ENCODE results near the gene ARFGAP1.

Gene ARFGAP1

DNA sequence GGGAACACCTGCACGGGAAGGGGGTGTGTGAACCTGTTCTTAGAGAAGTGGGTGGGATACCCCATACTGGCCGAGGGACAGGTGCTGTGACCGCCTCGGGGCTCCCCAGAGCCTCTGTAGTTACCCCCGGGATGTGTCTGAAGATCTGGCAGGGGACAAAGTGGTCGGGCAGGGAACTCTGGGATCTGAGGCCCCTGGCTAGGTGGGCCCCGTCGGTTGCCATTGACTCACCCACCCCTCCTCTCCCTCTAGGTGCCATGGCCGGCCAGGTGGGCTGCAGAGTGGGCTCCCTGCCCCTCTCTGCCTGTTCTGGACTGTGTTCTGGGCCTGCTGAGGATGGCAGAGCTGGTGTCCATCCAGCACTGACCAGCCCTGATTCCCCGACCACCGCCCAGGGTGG is 32.6 kb upstream of the ARFGAP1 start:
- DNase-seq: no peak

DNA sequence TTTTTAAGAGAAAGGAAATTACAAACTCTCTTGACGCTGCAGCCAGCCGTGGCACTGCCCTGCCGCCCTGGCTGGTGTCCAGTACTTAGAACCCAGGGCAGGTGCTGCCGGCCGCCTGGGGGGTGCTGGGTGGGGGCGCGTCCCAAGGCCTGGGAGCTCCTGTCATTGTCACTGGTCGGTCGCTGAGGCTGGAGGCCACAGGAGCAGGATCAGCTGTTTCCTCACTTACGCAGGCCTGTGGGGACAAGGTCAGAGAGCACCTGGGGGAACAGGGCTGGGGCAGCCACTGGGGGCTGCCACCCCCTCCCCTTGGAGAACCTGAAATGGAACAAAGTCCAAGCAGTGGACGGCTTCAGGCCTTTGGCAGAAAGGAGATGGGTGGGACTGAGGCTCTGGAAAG is 31.3 kb upstream of the ARFGAP1 start:
- DNase-seq: no peak

DNA sequence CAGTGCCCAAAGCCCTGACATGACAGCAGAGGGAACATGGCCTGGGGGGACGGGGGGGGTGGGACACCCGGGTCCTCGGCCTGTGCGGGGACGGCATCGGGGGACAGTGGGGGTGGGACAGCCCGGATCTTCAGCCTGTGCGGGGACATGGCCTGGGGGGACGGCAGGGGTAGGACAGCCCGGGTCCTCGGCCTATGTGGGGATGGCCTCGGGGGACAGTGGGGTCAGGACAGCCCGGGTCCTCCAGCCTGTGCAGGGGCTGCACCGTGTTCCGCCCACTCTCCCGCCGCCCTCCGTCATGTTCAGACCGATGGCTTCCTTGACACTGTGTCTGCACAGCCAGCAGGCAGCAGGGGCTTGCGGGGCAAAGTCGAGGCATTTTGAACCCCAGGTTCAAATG is 29.9 kb upstream of the ARFGAP1 start:
- no peak for DNase-seq

DNA sequence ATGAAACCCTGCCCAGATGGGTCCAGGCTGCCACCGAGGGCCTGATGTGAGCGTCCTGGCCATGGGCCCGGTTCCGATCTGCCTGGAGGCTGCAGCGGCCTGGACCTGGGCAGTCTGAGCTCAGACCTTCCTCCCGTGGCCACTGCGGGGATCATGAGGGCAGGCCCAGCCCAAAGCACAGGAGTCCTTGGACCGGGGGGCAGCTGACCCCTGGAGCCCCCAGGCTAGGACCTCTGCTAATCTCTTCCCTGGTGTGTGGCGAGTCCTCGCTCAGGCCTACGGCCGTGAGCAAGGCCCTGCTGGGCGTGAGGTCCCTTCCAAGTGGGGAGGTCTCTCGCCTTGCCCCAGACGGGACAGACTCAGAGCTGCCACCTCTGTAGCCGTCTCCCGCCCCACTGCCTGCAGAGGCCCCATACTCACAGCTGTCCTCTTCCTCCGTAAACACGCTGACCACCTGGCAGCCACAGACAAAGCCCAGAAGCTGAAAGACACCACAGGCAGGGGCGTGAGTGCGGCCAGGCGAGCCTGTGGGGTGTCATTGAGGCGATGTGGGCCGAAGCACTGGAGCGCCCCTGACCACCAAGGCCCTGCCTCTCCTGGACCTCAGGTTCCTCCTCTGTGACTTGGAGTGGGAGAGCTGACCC is 28.9 kb upstream of the ARFGAP1 start:
- DNase-seq: no peak

DNA sequence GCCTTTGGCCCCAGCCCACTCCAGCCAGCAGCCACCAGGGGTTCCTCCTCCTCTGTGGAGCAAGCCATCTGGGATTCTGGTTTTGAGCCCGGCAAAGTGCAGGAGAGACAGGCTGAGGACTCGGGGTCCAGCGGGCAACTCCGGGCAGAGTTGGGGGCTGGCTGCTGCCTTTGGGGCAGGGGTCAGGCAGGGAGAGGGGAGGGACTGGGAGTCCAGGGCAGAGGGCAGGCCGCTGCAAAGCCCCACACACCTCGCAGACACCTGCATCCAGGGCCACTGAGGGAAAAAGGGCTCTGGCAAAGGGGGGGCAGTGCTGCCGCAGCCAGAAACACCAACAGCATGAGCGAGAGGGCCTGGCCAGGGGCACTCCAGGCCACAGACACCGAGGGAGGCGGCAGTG is 28.1 kb upstream of the ARFGAP1 start:
- DNase-seq: no peak

DNA sequence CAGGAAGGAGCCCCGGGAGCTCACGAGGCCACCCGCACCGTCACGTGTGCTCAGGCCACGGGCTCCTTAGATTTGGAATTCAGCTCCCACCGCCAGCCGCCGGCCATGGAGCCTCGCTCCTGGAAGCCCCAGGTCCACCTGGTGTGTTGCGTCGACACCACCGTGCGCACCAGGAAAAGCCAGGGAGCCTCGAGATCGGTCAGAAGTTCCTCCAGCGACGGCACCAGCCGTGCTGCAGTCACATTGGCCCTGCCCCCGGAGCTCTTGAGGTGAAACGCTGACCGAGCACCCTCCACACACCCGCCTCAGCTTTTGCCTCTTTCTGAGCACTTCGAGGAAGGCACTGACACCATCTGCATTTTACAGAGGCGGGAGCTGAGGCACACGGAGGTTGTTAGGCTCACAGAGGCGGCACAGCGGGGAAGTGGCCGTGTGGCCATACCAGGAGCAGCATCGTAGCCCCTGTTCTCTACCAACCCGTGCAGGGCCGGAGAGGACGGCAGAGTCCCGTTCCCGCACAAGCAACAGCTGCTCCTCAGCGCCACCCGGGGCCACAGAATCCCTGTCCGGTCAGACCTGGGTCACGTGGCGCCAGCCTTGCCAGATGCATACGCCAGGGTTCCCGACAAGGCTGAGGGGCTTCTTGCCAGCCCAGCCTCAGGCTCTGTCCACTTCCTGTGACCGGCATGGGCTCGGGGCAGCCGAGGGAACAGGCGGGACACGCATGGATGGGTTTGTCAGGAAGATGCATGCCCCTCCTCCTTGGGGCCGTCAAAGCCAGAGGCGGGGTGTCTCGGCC is 25.9 kb upstream of the ARFGAP1 start:
- peak in 8 of 51 donors; percentile 13 to 41 (median 24) for DNase-seq

DNA sequence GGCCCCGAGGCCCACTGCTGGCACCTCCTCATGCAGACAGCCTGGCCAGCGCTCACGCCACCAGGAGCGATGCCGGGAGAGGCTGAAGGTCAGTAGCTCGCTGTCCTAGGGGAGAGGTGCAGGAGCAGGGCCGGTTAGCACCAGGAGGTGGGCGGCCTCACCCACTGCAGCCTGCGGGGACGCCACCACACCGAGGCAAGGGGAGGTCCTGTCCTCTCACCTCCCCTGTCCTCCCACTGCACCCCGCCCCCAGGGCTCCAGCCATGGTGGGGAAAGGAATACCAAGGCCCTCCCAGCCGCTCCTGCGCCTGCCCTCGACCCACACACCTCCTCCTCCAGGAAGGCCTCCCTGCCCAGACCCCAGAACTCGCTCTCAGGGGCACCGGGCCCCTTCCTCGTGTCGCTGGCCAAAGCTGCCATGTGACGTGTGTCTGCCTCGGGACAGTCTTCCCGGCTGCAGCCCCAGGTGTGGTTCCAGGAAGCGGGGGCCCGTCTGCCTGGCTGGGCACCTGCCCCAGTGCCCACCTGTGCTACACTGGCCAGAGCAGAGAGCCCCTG is 24.9 kb upstream of the ARFGAP1 start:
- DNase-seq: no peak

DNA sequence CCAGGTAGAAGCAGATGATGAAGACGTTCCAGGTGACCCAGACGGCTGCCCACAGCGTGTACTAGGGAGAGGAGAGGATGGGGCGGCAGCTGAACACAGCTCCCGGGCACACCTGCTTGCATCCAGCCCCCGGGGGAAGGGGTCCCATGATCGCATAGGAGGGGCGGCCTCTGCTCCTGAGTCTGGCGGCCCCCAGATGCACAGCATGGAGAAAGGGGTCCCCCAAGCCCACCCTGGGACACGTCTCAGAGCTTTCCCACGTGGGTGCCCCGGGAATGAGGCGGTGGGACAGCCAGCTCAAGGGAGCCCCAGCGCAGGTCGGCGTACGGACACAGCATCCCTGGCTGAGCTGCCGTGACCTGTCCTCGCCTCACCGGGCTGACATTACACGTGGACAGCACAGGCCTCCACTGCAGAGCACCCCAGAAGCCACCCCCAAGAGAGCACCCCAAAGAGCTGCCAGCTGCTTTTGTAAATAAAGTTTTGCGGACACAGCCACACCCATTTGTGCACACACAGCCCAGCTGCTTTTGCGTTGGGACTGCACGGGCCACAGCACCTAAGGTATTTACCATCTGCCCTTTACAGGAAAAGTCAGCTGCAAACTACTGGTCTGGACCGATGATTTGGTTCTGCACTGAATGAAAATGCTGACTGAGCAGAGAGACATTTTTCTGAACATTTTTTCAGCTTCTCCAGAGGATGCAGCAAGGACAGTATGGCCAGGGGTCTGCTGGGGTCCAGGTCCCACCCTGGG is 23.6 kb upstream of the ARFGAP1 start:
- DNase-seq: no peak

DNA sequence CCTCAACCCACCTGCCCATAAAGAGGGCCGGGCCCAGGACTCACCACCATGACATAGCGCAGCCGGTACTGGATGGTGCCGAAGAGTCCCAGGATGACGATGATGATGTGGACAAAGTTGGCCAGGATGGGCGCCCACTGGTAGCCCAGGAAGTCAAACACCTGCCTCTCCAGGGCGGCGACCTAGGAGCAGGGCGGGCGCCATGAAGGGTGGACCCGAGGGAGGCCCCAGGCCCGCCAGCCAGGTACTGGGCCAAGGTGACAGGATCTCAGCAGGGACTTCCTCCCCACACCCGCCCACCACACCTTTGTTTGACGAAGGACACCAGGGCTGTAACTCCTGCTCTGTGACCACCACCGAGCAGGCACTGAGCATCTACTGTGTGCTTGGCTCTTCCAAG is 22.7 kb upstream of the ARFGAP1 start:
- no peak for DNase-seq

DNA sequence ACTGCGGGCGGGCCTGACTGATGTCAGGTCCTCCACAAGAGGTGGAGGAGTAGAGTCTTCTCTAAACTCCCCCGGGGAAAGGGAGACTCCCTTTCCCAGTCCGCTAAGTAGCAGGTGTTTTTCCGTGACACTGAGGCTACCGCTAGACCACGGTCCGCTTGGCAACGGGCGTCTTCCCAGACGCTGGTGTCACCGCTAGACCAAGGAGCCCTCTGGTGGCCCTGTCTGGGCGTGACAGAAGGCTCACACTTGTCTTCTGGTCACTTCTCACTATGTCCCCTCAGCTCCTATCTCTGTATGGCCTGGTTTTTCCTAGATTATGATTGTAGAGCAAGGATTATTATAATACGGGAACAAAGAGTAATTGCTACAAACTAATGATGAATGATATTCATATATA is 21.3 kb upstream of the ARFGAP1 start:
- peak in 19 of 51 donors; percentile 17 to 77 (median 42) for DNase-seq

DNA sequence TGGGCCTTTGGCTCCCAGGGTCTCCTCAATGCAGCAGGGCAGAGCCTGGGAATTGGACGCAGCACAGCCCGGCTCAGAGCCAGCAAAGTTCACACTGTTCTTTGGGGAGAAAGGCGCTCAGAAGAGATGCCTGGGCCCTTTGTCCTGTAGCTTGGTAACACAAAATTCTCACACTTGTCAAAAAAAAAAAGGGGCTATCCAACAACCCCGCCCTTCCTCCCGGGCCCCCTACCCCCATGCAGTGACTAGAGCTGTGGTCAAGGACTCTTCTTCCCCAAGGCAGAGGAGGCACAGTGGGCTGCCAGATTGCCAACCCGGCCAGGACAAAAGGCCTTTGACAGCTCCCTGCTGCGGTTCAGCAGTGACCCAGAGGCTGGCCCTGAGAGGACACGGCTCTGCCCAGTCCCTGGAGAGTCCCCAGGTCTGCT is 20.3 kb upstream of the ARFGAP1 start:
- peak in 43 of 51 donors; percentile 9 to 96 (median 64) for DNase-seq

DNA sequence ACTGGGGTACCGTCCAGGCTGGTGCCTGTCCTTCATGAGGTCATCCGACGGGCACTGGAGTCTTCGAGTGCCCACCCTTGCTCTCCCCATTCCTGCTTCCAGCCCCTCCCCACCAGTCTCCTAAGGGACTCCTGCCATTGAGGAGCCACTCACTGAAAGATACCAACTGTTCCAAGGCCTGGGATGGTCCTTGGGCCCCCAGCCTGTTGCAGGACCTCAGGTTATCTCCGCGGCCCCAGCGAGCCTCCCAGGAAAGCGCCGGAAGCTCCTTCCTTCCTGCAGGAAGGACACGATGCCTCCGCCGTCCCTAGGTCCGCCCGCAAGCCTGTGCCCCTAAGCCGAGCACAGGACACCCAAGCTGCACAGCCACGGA is 19.6 kb upstream of the ARFGAP1 start:
- no peak for DNase-seq

DNA sequence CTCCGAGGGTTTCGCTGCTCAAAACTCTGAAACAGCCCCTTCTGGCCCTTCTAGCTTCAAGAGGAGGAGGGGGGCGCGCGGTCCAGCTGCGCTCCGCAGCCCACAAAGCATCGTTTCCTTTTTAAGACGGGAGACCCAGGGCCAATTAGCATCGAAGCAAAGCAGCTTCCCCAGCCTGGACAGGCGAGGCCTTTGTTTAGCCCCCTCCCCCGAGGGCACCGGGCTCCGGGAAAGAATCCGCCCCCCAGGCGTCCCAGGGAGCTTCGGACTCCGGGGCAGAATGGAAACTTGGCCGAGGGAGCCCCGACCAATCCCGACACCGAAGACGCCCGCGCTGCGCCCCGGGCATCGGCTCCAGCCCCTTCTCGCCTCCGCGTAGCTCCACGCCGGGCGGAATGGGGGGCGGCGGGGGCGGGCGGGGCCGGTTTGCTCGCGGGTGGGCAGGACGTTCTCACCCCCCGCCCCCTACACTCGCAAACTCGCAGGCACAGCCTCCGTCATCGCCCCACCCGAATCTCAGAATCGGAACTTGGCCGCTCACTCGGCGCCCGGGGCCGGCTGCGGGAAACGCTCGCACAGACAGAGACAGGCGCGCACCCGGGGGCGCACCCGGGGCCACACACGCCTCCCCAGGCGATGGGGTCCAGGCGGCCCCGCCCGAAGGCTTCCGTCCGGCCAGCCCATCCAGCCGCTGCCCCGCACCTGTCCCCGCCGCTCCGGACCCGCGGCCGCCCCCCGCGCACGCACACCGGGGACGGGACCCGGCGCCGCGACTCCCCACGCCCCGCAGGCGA is 19.0 kb upstream of the ARFGAP1 start:
- DNase-seq: peak in 31 of 51 donors; percentile 21 to 85 (median 61)

DNA sequence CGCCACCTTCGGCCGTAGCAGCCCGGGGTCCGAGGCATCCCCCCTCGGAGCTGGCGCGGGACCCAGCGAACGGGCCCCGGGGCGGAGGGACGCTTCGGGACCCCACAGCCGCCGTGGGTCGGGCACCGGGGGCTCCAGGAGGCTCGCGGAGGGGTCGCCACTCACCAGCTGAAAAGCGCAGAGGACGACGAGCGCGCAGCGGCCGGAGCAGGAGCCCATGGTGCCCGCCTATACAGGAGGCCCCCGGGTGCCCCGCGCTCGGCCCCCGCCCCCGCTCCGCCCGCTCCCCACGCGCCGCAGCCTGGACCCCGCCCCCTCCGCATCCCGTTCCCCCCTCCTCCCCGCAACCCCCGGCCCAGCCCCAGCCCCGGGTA is 18.4 kb upstream of the ARFGAP1 start, which contains the start of gene NKAIN4:
Gene NKAIN4, minus strand, starts transcription at position 232 of the 374 bp plus-strand sequence. Its CDS starts 13 bp downstream, at position 219.
- peak in 6 of 51 donors; percentile 12 to 51 (median 28) for DNase-seq

DNA sequence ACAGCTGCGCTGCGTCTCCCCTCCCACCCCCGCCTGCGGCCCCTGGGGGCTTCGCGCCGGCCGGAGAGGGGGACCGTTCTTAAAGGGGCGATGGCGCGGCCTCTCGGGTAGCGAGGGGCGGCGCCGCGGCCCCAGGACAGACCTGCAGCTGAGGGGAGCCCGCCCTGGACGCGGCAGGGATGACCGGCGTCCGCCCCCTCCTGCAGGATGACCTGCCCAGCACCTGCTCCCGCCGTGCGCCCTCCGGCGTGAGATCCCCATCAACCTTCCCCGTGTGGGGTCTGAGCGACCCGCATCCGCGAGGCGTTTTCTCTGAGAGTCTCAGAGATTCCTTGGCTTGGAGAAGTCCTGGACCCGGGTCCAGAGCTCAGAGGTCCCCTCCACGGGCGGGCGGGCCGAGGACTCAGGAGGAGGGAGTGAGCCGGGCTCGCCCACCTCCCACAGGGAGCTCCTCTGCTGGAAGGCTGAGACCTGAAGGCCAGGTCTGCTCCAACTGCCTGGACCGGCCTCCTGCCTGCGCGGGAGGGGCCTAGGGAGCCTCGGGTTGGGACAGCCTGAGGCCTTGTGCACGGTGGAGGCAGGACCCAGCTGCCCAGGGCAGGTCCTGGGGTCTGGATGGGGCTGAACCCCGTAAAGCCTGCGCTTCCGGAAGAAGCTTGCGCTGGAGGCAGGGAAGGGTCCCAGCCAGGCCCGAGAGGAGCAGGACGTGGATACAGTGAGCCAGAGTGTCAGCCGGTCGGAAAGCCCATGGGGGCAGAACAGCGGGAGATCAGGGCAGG is 17.8 kb upstream of the ARFGAP1 start:
- no peak for DNase-seq

DNA sequence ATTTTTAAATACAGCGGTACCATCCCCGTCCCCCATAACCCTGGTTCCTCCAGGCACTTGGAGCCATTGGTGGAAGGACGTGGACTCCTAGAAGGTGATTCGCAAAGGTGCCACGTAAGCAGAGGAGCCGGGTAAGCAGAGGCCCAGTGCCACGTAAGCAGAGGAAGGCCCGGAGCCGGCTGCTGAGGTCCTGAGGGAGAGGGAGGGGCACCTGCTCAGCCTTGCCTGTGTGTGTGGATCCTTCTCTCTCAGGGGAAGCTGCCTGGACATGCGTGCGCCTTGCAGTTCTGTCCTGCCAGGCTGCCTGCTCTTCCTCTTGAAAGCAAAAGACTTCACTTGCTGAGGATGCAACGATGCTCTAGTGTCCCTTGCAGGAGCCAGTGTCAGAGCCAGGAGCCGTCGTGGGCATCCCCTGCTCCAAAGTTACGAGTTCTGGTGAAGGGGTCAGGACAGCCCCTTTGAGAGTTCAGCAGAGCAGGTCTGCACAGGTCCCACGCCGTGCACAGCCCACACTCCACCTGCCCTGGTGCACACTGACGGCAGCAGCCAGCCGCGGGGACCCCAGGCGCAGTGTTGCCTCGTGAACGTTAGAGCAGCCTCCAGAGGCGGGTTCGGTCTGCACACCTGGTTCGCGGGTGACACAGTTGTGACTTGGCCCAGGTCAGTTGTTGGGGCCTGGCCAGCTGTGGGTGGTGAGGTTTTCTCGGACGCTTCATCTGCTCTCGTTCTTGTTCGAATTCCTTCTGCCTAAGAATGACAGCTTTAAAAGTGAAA is 16.5 kb upstream of the ARFGAP1 start:
- DNase-seq: no peak

DNA sequence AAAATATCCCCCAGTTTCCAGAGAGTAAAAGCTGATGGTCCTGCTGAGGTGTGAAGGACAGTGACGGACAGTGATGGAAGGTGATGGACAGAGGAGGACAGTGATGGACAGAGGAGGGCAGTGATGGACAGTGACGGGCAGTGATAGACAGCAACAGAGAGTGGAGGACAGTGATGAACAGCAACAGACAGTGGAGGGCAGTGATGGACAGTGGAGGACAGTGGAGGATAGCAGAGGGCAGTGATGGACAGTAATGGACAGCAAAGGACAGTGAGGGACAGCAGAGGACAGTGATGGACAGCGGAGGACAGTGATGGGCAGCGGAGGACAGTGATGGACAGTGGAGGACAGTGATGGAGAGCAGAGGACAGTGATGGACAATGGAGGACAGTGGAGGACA is 15.7 kb upstream of the ARFGAP1 start:
- no peak for DNase-seq

DNA sequence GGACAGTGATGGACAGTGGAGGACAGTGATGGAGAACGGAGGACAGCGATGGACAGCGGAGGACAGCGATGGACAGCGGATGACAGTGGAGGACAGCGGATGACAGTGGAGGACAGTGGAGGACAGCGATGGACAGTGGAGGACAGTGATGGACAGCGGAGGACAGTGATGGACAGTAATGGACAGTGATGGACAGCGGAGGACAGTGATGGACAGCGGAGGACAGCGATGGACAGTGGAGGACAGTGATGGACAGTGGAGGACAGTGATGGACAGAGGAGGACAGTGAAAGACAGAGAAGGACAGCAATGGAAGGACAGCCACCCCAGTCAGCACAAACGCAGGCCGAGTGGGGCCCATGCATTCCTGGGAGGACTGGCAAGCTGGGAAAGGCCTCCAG is 15.0 kb upstream of the ARFGAP1 start:
- DNase-seq: no peak

DNA sequence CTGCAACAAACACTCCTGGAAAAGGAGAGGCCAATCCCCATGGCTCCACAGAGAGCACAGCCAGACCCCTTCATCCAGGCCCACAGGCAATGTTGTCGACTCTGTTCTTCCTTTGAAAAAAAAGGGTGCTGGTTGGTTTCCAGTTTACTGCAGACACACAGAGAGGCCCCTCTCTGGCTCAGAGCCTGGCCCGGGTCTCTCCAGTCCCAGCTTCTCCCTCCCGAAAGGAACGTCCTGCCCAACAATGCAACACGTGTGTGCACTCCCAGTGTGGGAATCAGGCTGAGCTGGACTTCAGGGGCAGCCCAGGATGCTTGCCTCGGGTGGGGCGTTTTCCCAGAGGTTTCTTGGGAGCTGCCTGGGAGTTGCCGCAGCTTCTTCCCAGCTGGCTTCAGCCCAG is 13.8 kb upstream of the ARFGAP1 start:
- DNase-seq: peak in 10 of 51 donors; percentile 11 to 37 (median 25)
